Brain microvascular endothelial cell (primary cell): Measurements from ENCODE around the gene KDSR.

Source experiments
- DNase-seq: peaks from one replicate; pipeline ENCODE4 v3.0.0-alpha.2; 2020
- H3K27ac ChIP-seq: fragments of 250-450 bp; sonication (Bioruptor Pico); 2 replicates; pipeline ENCODE4 v1.5.1; 2020; ENCODE audit warnings: mild to moderate bottlenecking, moderate library complexity
- H3K27me3 ChIP-seq: fragments of 250-450 bp; sonication (Bioruptor Pico); replicated peaks from 2 replicates; pipeline ENCODE4 v1.5.1; 2020; ENCODE audit warnings: mild to moderate bottlenecking
- H3K36me3 ChIP-seq: fragments of 250-450 bp; sonication (Bioruptor Pico); replicated peaks from 2 replicates; pipeline ENCODE4 v1.5.1; 2020; ENCODE audit warnings: mild to moderate bottlenecking
- H3K4me3 ChIP-seq: 2 replicates; pipeline ENCODE4 v1.5.1; 2011; ENCODE audit warnings: low read depth, mild to moderate bottlenecking, control low read depth, low read length, moderate library complexity
- CTCF ChIP-seq: IDR thresholded peaks from 2 replicates; pipeline ENCODE4 v1.5.1; 2011; ENCODE audit warnings: low read depth, mild to moderate bottlenecking, moderate library complexity, low read length, control low read depth, inconsistent platforms; ENCODE audit errors: missing control alignments
- in situ Hi-C: cut with HindIII; loops from 2 replicates; pipeline ENCODE4 v1.10.0; 2017; ENCODE audit warnings: low sequenced_read_pairs, low pct_ligation_motif_present

KDSR gene

GRCh38 chr18:63299837-63300745 lies 66.9 kb downstream of the KDSR start:
- H3K4me3 ChIP-seq = no peak overlapping the region
- peak; percentile 46 for DNase-seq
- H3K27ac ChIP-seq = no peak overlapping the region
- no peaks in the 10 kb centered on the region for H3K27me3 ChIP-seq
- no peak for TF ChIP-seq CTCF
- H3K36me3 ChIP-seq = no peaks in the 10 kb centered on the region
- in situ Hi-C loops = no loop called here

- DNase-seq = no peak
- in situ Hi-C loops = no loop called here
- H3K4me3 ChIP-seq = no peak overlapping the region
- H3K36me3 ChIP-seq = no peaks in the 10 kb centered on the region
- no peaks in the 10 kb centered on the region for H3K27me3 ChIP-seq
- no peak overlapping the region for H3K27ac ChIP-seq
- no peak for TF ChIP-seq CTCF
These were observed 68.3 kb downstream of the KDSR start for GRCh38 chr18:63298400-63299365.

GRCh38 chr18:63297687-63298399 lies 69.2 kb downstream of the KDSR start:
- H3K27me3 ChIP-seq = no peaks in the 10 kb centered on the region
- H3K4me3 ChIP-seq = no peak overlapping the region
- no peaks in the 10 kb centered on the region for H3K36me3 ChIP-seq
- no peak for DNase-seq
- in situ Hi-C loops = no loop called here
- H3K27ac ChIP-seq = no peak overlapping the region
- no peak for TF ChIP-seq CTCF

- TF ChIP-seq CTCF = no peak
- Histone ChIP-seq H3K27ac (no peak overlapping the region), H3K36me3 (no peaks in the 10 kb centered on the region), H3K4me3 (no peak overlapping the region), H3K27me3 (no peaks in the 10 kb centered on the region)
- DNase-seq = no peak
- in situ Hi-C loops = no loop called here
These were observed 73.1 kb downstream of the KDSR start for GRCh38 chr18:63293935-63294334.

GRCh38 chr18:63292831-63293683 lies 73.9 kb downstream of the KDSR start:
- DNase-seq = no peak
- TF ChIP-seq CTCF = no peak
- Histone ChIP-seq H3K27ac (no peak overlapping the region), H3K4me3 (no peak overlapping the region), H3K27me3 (no peaks in the 10 kb centered on the region), H3K36me3 (no peaks in the 10 kb centered on the region)
- in situ Hi-C loops = no loop called here
